MM.1S (cell line): ENCODE measurements around the gene KIRREL3.

Experiments used
- EZH2phosphoT487 ChIP-seq: fragments of 300-600 bp; sonication (generic); IDR thresholded peaks from 2 replicates; pipeline ENCODE4 v1.6.1; 2018; ENCODE audit warnings: antibody characterized with exemption, low read length
- TF ChIP-seq, protein P1 (sequence below): fragments of 300-600 bp; sonication (generic); IDR thresholded peaks from 2 replicates; pipeline ENCODE4 v1.5.1; 2016; ENCODE audit warnings: antibody characterized with exemption, low read length, mixed read lengths

GRCh38 chr11:126602349-126602940, 398.1 kb downstream of the KIRREL3 start:
- TF ChIP-seq, protein P1, sequence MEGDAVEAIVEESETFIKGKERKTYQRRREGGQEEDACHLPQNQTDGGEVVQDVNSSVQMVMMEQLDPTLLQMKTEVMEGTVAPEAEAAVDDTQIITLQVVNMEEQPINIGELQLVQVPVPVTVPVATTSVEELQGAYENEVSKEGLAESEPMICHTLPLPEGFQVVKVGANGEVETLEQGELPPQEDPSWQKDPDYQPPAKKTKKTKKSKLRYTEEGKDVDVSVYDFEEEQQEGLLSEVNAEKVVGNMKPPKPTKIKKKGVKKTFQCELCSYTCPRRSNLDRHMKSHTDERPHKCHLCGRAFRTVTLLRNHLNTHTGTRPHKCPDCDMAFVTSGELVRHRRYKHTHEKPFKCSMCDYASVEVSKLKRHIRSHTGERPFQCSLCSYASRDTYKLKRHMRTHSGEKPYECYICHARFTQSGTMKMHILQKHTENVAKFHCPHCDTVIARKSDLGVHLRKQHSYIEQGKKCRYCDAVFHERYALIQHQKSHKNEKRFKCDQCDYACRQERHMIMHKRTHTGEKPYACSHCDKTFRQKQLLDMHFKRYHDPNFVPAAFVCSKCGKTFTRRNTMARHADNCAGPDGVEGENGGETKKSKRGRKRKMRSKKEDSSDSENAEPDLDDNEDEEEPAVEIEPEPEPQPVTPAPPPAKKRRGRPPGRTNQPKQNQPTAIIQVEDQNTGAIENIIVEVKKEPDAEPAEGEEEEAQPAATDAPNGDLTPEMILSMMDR: no peak
- TF ChIP-seq EZH2phosphoT487: no peak
